HG03469 (cell line): ENCODE measurements around the gene GALNT8.
"Not testable (repeated sequence)": the region's sequence is repeated elsewhere in the genome, so short reads cannot be mapped to it uniquely, and the experiment has no call there.

Experiments used
- ATAC-seq: cut with Tn5 transposase; IDR thresholded peaks from one replicate; pipeline ENCODE4 v1.9.1; 2021; ENCODE audit warnings: mild to moderate bottlenecking, moderate library complexity, moderate number of reproducible peaks; ENCODE audit not compliant: unreplicated experiment

GALNT8 gene

GRCh38 chr12:4742416-4742970, 22.3 kb downstream of the GALNT8 start:
- ATAC-seq = no peak

- no peak for ATAC-seq
Measured at GRCh38 chr12:4743046-4743445, 22.8 kb downstream of the GALNT8 start.

GRCh38 chr12:4744709-4745108, 24.5 kb downstream of the GALNT8 start:
- ATAC-seq = no peak

- ATAC-seq = no peak
Measured at GRCh38 chr12:4745249-4745648, 25.0 kb downstream of the GALNT8 start.

GRCh38 chr12:4751654-4752053, 31.5 kb downstream of the GALNT8 start:
- not testable (repeated sequence) for ATAC-seq

- no peak for ATAC-seq
Measured at GRCh38 chr12:4762773-4763172, 42.6 kb downstream of the GALNT8 start.

- ATAC-seq = no peak
Measured at GRCh38 chr12:4763549-4763948, 43.3 kb downstream of the GALNT8 start.

GRCh38 chr12:4766445-4766844, 46.2 kb downstream of the GALNT8 start:
- no peak for ATAC-seq

GRCh38 chr12:4767186-4767585, 47.0 kb downstream of the GALNT8 start:
- ATAC-seq = no peak

- ATAC-seq = no peak
Measured at GRCh38 chr12:4768341-4768740, 48.1 kb downstream of the GALNT8 start.

- ATAC-seq = no peak
Measured at GRCh38 chr12:4769073-4769472, 48.9 kb downstream of the GALNT8 start.

GRCh38 chr12:4771172-4771959, 51.2 kb downstream of the GALNT8 start:
- no peak for ATAC-seq

GRCh38 chr12:4771960-4772566, 51.9 kb downstream of the GALNT8 start:
- no peak for ATAC-seq

GRCh38 chr12:4775936-4776335, 55.7 kb downstream of the GALNT8 start:
- ATAC-seq = no peak

- ATAC-seq = no peak
Measured at GRCh38 chr12:4779749-4780148, 59.5 kb downstream of the GALNT8 start.

GRCh38 chr12:4780641-4781611, 60.7 kb downstream of the GALNT8 start:
- no peak for ATAC-seq

GRCh38 chr12:4784404-4785054, 64.3 kb downstream of the GALNT8 start:
- no peak for ATAC-seq

- ATAC-seq = no peak
Measured at GRCh38 chr12:4786795-4787194, 66.6 kb downstream of the GALNT8 start.

GRCh38 chr12:4787965-4788364, 67.8 kb downstream of the GALNT8 start:
- ATAC-seq = no peak

- ATAC-seq = no peak
Measured at GRCh38 chr12:4789776-4790175, 69.6 kb downstream of the GALNT8 start.

- no peak for ATAC-seq
Measured at GRCh38 chr12:4791497-4791896, 71.3 kb downstream of the GALNT8 start.
